Stimulated activated CD8-positive, alpha-beta memory T cell treated with anti-CD3 and anti-CD28 coated beads, Interleukin-7, amount 100 ng/mL, for 4 hours (primary cell): Measurements from ENCODE around the gene IGSF6.
"Not testable (repeated sequence)": the region's sequence is repeated elsewhere in the genome, so short reads cannot be mapped to it uniquely, and the experiment has no call there.

ENCODE experiments used
- DNase-seq, 2 donors: peaks; one replicate each; pipeline ENCODE4 v3.0.0-alpha.2; 2020; ENCODE audit warnings: low read depth in 2 of 2

The IGSF6 gene

DNA sequence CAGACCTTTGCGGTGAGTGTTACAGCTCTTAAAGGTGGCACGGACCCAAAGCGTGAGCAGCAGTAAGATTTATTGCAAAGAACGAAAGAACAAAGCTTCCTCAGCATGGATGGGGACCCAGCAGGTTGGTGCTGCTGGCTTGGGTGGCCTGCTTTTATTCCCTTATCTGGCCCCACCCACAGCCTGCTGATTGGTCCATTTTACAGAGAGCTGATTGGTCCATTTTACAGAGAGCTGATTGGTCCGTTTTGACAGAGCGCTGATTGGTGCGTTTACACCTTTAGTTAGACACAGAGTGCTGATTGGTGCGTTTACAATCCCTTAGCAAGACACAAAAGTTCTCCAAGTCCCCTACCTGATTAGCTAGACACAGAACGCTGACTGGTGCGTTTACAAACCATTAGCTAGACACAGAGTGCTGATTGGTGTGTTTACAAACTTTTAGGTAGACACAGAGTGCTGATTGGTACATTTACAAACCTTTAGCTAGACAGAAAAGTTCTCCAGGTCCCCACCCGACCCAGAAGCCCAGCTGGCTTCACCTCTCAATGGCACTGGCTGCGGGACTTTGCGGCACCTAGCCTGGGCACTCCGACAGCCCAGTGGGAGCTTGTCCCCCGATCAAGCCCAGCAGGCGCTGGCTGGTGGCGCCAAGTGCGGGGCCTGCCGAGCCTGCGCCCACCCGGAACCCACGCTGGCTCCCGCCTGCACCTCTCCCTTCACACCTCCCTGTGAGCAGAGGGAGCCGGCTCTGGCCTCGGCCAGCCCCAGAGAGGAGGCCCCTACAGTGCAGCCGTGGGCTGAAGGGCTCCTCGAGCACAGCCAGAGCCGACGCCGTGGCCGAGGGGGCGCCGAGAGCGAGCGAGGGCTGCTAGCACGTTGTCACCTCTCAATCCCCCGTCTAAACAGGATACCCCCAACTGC is 22.5 kb downstream of the IGSF6 start:
- DNase-seq: not testable (repeated sequence)

DNA sequence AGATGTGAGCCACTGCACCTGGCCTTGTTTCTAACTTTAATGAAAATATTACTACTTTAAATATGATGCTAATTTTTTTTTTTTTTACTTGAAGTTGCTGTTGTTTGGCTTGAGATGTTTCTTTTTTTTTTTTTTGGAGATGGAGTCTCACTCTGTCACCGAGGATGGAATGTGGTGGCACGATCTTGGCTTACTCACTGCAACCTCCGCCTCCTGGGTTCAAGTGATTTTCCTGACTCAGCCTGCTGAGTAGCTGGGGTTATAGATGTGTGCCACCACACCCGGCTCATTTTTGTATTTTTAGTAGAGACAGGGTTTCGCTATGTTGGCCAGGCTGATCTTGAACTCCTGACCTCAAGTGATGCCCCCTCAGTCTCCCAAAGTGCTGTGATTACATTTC is 23.6 kb downstream of the IGSF6 start:
- no peak for DNase-seq

- DNase-seq: no peak
These were observed 24.2 kb downstream of the IGSF6 start for GRCh38 chr16:21628121-21628726.

- DNase-seq: no peak
These were observed 25.6 kb downstream of the IGSF6 start for GRCh38 chr16:21626659-21627277.

DNA sequence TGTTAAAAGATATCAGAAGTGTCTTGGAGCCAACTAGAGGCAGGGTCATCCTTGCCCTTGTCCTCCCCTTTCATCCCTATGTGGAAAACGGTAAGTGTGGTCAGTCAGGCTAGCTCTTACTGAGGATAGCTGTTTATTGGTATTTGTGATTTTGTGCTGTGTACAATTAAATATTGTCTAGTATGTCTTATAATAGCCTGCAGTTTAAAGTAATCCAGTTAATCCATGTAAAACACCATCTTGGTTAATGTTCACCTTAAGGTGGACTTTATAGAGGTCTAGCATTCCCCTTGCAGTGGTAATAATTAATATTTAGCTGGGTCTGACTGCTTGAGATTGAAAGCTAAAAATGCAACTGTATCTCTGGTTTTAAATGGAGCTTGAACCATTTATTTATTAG is 27.4 kb downstream of the IGSF6 start:
- no peak for DNase-seq

DNA sequence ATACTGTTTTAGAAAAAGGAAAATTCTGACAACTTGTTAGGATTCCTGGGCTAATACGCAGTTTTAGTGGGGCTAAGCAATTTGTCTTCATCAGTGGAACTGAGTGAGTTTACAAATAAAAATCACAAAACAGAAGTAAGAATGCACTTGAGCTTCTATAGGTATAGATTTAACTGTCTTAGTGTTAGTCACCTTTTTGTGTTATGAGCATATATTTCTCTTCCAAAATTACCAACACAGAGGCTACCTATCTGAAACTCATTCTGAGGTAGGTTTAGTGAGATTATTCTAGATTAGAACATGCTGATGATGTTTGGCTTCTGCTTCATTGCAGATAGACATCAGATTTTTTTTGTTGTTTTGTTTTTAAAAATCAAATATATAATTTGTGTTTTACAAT is 29.9 kb downstream of the IGSF6 start:
- DNase-seq: no peak

DNA sequence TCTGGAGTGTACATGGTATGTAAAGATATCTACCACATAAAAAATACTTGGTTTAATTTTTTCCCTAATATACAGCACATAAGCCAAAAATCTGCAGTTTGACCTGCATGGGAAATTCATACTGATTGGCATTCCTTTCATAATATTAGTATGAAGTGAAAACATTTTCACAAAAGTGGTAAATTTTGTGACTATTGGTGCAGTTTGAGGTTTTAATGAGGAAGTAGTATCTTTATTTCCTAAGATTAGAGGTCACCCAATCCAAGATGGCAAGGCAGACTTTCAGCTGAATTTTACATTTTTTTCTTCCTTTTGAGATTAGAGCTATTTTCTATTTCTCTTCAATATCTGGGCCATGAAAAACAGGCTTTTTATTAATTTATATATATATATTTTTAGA is 31.8 kb downstream of the IGSF6 start:
- DNase-seq: no peak

DNA sequence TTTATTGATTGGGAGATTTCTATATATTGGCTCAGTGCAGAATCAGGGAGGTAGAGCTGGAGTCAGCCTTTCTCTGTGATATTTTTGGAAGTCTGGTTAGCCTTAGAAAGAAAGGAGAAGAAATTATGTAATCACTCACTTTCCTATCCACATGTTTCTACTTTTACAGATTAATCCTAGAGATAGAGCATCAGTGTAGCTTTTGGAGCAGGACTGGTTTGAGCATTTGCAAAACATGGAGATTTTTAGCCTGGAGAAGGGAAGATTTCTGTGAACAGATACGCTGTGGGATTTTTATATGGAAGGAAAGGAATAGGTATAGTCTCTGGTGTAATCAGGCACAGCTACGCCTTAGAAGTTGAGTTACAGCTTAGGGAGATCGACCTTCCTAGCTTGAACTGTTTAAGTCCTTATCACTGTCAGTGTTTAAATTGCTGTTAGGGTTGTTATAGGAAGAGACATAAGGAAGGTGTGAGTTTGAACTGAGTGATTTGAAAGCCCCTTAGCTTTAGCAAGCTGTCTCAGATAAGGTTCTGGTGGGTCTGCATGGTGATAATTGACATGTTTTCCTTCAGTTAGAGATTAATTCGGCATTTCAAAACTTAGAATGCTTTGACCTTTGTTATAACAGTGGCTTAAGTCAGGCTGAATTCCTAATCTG is 32.5 kb downstream of the IGSF6 start:
- DNase-seq: no peak

DNA sequence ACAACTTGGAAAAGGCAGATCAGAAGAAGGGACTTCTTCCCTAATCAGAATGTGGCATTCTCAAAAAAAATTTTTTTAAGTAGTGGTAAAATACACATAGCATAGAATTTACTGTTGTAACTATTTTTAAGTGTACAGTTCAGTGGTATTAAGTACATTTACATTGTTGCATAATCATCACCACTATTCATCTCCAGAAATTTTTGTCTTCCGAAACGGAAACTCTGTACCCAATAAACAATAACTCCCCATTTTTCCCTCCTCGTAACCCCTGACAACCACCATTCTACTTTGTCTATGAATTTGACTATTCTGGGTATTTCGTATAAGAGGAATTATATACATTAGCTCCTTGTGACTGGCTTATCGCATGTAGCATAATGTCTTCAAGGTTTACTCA is 34.1 kb downstream of the IGSF6 start:
- no peak for DNase-seq

DNA sequence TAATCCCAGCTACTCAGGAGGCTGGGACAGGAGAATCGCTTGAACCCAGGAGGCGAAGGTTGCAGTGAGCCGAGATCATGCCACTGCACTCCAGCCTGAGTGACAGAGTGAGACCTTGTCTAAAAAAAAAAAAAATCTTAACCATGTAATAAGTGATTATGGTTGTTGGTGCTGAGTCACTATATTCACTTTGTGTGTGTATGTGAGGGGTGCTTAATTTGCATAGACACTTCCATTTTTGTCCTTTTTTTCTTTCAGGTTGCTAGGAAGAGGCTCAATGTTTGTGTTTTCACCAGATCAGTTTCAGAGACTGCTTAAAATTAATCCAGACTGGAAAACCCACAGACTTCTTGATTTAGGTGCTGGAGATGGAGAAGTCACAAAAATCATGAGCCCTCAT is 34.8 kb downstream of the IGSF6 start:
- no peak for DNase-seq

- no peak for DNase-seq
These were observed 37.5 kb downstream of the IGSF6 start for GRCh38 chr16:21614896-21615295.

GRCh38 chr16:21613781-21614180 is 38.6 kb downstream of the IGSF6 start:
- DNase-seq: no peak

GRCh38 chr16:21613361-21613760 is 39.0 kb downstream of the IGSF6 start:
- no peak for DNase-seq

DNA sequence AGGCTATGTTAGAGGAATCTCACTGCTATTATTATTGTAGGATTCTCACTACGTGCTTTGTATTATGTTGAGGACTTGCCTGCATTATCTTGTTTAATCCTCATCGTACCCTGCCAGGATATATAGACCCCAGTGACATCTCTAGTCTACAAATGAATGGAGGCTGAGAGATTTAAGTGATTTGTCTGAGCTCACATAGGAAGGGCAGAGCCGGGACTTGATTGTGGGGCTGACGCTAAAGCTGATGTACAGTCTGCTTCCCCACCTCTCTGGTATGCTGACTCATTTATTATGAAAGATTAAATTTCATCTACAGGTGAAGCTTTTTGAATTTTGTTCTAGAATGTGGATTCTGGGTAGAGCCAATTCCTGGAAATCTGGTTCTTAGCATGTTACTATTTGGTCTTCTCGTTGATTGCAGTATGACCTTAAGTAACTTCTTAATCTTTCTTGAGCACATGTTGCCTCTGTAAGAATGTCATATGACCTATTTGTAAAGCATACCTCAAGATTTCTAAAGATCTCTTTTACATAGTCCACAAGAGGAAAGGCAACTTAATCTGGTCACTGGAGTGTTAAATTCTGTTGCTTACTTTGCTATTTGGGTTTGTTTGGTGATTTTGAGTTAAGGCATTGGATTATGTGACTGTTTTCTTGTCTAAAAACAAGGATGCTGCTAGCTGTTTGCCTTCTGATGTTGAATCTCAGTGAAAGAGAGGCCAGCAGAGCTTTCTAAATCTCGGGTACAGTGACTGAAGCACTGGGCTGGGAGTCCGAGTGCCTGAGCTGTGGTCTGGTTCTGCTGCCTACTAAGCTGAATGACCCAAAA is 40.6 kb downstream of the IGSF6 start:
- DNase-seq: no peak

DNA sequence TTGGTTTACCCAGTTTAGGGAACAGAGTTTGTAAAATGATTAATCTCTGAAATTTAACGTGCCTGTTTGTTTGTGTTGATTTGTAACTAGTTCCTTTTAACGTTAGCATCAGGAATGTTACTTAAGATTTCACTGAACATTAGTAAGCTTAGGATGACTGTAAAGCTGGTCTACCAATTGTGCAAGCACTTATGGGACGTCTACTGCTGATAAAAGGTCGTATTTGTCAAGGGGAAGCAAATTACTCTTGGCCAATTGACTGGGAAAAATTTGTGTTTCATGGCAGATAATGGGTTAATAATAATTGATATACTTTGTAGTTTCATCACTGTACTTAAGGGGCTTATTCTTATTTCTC is 41.2 kb downstream of the IGSF6 start:
- DNase-seq: no peak

- no peak for DNase-seq
These were observed 41.6 kb downstream of the IGSF6 start for GRCh38 chr16:21610766-21611165.

DNA sequence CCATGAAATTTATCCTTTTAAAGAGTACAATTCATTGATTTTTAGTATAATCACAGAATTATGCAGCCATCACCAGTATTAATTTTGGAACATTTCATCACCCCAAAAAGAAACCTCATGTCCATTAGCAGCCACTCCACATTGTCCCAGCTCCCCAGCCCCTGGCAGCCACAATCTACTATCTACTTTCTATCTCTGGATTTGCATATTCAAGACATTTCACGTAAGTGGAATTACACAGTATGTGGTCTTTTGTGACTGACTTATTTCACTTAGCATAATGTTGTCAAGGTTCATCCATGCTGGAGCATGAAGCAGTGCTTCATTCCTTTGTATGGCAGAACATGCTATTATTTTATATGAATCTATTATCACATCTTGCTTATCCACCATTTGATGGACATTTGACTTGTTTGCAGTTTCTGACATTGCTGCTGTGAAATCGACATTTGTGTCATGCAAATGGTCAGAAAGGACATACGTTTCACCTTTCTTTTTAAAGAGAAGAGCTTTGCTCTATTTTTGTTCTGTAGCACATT is 42.3 kb downstream of the IGSF6 start:
- no peak for DNase-seq

DNA sequence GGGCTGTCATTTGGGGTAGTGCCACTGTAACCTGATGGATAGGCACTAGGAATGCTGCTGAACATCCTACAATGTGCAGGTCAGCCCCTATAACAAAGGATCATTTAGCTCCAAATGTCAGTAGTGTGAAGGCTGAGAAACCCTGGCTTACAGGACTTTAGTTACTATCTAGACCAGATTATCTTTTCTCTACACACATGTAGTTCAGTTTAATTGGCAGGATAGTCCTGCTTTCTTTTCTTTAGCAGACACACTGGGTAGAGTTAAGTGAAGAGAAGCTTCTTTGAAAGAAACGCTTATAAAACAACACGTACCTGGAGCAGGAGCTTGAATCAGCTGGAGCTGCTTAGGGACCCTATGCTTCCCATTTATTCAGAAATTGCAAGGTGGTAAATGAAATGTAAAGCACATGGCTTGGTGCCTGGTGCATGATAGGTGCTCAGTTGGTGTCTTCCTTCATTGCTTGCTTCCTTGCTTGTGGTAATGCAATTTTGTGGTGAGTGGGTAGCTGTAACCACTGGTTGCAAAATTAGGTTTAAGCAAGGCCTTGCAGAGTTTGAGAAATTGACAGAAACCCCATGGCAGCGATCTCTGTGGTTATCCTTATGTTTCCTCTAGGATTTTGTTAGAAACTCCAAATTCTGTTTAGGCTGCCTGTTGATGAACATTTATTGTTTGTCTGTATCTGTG is 43.6 kb downstream of the IGSF6 start:
- DNase-seq: no peak

GRCh38 chr16:21605848-21606247 is 46.6 kb downstream of the IGSF6 start:
- not testable (repeated sequence) for DNase-seq

DNA sequence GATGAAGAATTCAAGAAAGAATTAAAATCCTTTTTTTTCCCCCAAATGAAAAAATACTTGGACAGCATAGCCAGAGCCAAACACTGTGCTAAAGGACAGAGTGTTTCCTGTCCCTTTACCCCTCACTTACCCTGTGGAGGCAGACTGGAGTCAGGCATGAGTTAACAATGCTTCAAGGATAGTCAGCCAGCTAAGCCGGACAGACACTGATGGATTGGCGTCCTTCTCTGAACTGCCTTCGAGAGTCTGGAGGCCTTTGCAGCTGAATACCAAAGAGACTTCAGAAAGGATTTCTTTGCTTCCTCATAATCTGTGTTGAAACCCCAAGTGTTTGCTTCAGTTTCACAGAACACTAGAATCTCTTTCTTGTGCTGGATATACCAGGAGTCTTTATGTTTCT is 48.5 kb downstream of the IGSF6 start:
- DNase-seq: no peak

GRCh38 chr16:21602785-21603184 is 49.6 kb downstream of the IGSF6 start:
- no peak for DNase-seq
